A673 (cell line): ENCODE data around the gene AXDND1.

ENCODE experiments used
- CTCF ChIP-seq: fragments of 300-800, 200-600 bp; sonication (generic); conservative IDR thresholded peaks from 2 replicates; pipeline ENCODE4 v1.5.1; 2017; ENCODE audit warnings: low read depth, mild to moderate bottlenecking, antibody characterized with exemption, low read length, moderate library complexity, mixed read lengths
- EZH2 ChIP-seq: fragments of 200-600 bp; sonication (generic); IDR thresholded peaks from 2 replicates; pipeline ENCODE4 v1.6.1; 2017; ENCODE audit warnings: borderline replicate concordance, low read depth, mild to moderate bottlenecking, mixed read lengths, antibody characterized with exemption, low read length; ENCODE audit not compliant: poor library complexity, severe bottlenecking

GRCh38 chr1:179334440-179334839 is 31.3 kb upstream of the AXDND1 start:
- TF ChIP-seq CTCF (no peak), EZH2 (no peak)
